Left ventricle myocardium superior (tissue), 1 donor: ENCODE results near the gene STX4. TPM values are rescaled to one million over a fixed set of nuclear protein-coding genes. Genes with fewer than 3 reads are reported as not detected.
A peak's percentile ranks its signal among the peaks of the same experiment; 100 is the strongest.
"Not testable (repeated sequence)": the region's sequence is repeated elsewhere in the genome, so short reads cannot be mapped to it uniquely, and the experiment has no call there.

Source experiments
- ATAC-seq: fragments of 200-7000 bp; cut with Tn5 transposase; one replicate; pipeline ENCODE4 v1.9.1; 2020; ENCODE audit warnings: mild to moderate bottlenecking, moderate library complexity
- DNase-seq: peaks from one replicate; pipeline ENCODE4 v3.0.0-alpha.2; 2020
- intact Hi-C: fragments of 100-400 bp; cut with micrococcal nuclease; formaldehyde crosslinking; loops from one replicate; pipeline ENCODE4 v1.11.0; 2022
- total RNA-seq: library from RNA; stranded (reverse); fragmentation: NEBNext Ultra II Directional; extraction: Animal tissue kit (Norgen Biotek cat#: 25700); gene quantifications from one replicate; pipeline ENCODE4 v1.2.1, GENCODE V29; 2021
- donor health status: DM: no; HTN: yes; CAD: no; lungs with severe emphysema.

The STX4 gene
- total RNA-seq, 1 donor from 2014 or later: 42.4 TPM

- DNase-seq, intact Hi-C loops, ATAC-seq: not testable (repeated sequence)
Measured at GRCh38 chr16:31011815-31012214, 21.5 kb upstream of the STX4 start.

GRCh38 chr16:31013292-31013691 is 20.1 kb upstream of the STX4 start:
- DNase-seq: not testable (repeated sequence)

GRCh38 chr16:31016018-31016417 is 17.3 kb upstream of the STX4 start:
- DNase-seq (no peak), ATAC-seq (no peak)
- intact Hi-C loops: no loop called here

More at GRCh38 chr16:31013292-31013691, 20.1 kb upstream of the STX4 start:
- ATAC-seq, intact Hi-C loops: not testable (repeated sequence)

- intact Hi-C loops, ATAC-seq, DNase-seq: not testable (repeated sequence)
Measured at GRCh38 chr16:31017756-31018155, 15.6 kb upstream of the STX4 start.

- ATAC-seq: no peak
- no peak for DNase-seq
- intact Hi-C loops: no loop called here
Measured at GRCh38 chr16:31020536-31020935, 12.8 kb upstream of the STX4 start.

- DNase-seq (no peak), ATAC-seq (no peak)
- intact Hi-C loops: no loop called here
Measured at GRCh38 chr16:31022544-31023251, 10.7 kb upstream of the STX4 start.

- intact Hi-C loops: no loop called here
- ATAC-seq (no peak), DNase-seq (no peak)
Measured at GRCh38 chr16:31023252-31023602, 10.1 kb upstream of the STX4 start.

GRCh38 chr16:31023627-31024226 is 9.6 kb upstream of the STX4 start:
- no peak for ATAC-seq
- no peak for DNase-seq
- intact Hi-C loops: no loop called here

GRCh38 chr16:31025339-31025738 is 8.0 kb upstream of the STX4 start:
- ATAC-seq (no peak), DNase-seq (no peak)
- intact Hi-C loops: no loop called here

- intact Hi-C loops: no loop called here
- no peak for DNase-seq
- ATAC-seq: no peak
Measured at GRCh38 chr16:31029272-31029671, 4.1 kb upstream of the STX4 start.

- intact Hi-C loops: no loop called here
- no peak for DNase-seq
- ATAC-seq: no peak
Measured at GRCh38 chr16:31031276-31031675, 2.1 kb upstream of the STX4 start.

GRCh38 chr16:31033709-31034492 is 543 bp downstream of the STX4 start:
- DNase-seq: peak; percentile 94
- peak; percentile 89 for ATAC-seq
- intact Hi-C loops: no loop called here

GRCh38 chr16:31036691-31037090 is 3.3 kb downstream of the STX4 start:
- no peak for ATAC-seq
- intact Hi-C loops: no loop called here

GRCh38 chr16:31038993-31039392 is 5.6 kb downstream of the STX4 start:
- DNase-seq (no peak), ATAC-seq (no peak)
- intact Hi-C loops: no loop called here

More at GRCh38 chr16:31036691-31037090, 3.3 kb downstream of the STX4 start:
- no peak for DNase-seq

- intact Hi-C loops: no loop called here
- no peak for ATAC-seq
- DNase-seq: no peak
Measured at GRCh38 chr16:31042866-31043265, 9.5 kb downstream of the STX4 start.

- ATAC-seq (no peak), DNase-seq (no peak)
- intact Hi-C loops: no loop called here
Measured at GRCh38 chr16:31043352-31043751, 10.0 kb downstream of the STX4 start.

GRCh38 chr16:31043898-31044481 is 10.6 kb downstream of the STX4 start:
- intact Hi-C loops: no loop called here
- DNase-seq (no peak), ATAC-seq (no peak)

- DNase-seq (no peak), ATAC-seq (no peak)
- intact Hi-C loops: no loop called here
Measured at GRCh38 chr16:31050280-31051030, 17.1 kb downstream of the STX4 start.

GRCh38 chr16:31052114-31052513 is 18.8 kb downstream of the STX4 start:
- no peak for DNase-seq
- intact Hi-C loops: no loop called here
- ATAC-seq: no peak
